GM12878 (cell line): ENCODE measurements around the gene CDK5R1.

ENCODE experiments used
- ATF2 ChIP-seq: IDR thresholded peaks from 2 replicates; pipeline ENCODE4 v1.6.1; 2012; ENCODE audit warnings: low read length, inconsistent platforms
- CTCF ChIP-seq, 3 experiments: IDR thresholded peaks in 2 of 3; conservative IDR thresholded peaks in 1 of 3; 2 replicates each; pipeline ENCODE4 v1.5.1; 2011; ENCODE audit warnings: low read depth in 3 of 3, low read length in 3 of 3, mild to moderate bottlenecking in 3 of 3, control low read depth in 2 of 3, moderate library complexity in 2 of 3, inconsistent platforms in 1 of 3, mixed read lengths in 1 of 3; ENCODE audit not compliant: control insufficient read depth in 2 of 3, insufficient read depth in 1 of 3; ENCODE audit errors: extremely low read depth in 1 of 3
- JUND ChIP-seq: IDR thresholded peaks from 2 replicates; pipeline ENCODE4 v1.6.1; 2012; ENCODE audit warnings: low read depth, mild to moderate bottlenecking, low read length, improper control_type of control experiment, moderate library complexity
- POLR2A ChIP-seq: IDR thresholded peaks from 2 replicates; pipeline ENCODE4 v1.6.1; 2011; ENCODE audit warnings: low read depth, mild to moderate bottlenecking, low read length
- POLR2AphosphoS5 ChIP-seq: IDR thresholded peaks from 2 replicates; pipeline ENCODE4 v1.6.1; 2011; ENCODE audit warnings: mild to moderate bottlenecking, low read length, inconsistent platforms

GRCh38 chr17:32445074-32445415 is 41.7 kb upstream of the CDK5R1 start:
- TF ChIP-seq ATF2: no peak
- no peak for TF ChIP-seq CTCF (IDR thresholded peaks at IDR 0.05 in 2 of 3, conservative IDR thresholded peaks at IDR 0.05 in 1 of 3; ENCODE audit: control insufficient read depth in 2 of 3, extremely low read depth in 1 of 3, insufficient read depth in 1 of 3, low read depth in 3 of 3, low read length in 3 of 3)
- no peak for TF ChIP-seq POLR2A
- no peak for TF ChIP-seq JUND
- TF ChIP-seq POLR2AphosphoS5: no peak
